Activated CD4-positive, alpha-beta memory T cell treated with anti-CD3 and anti-CD28 coated beads, Interleukin-2, amount 10 ng/mL, durations not matched to agents 7 days and 5 days (primary cell): Measurements from ENCODE around the gene GAS7. TPM values are rescaled to one million over a fixed set of nuclear protein-coding genes. Genes with fewer than 3 reads are reported as not detected.
"Not testable (repeated sequence)": the region's sequence is repeated elsewhere in the genome, so short reads cannot be mapped to it uniquely, and the experiment has no call there.

ENCODE experiments used
- CTCF ChIA-PET: fragments of 350-600 bp; sonication (Branson Sonifier 250); formaldehyde crosslinking; loops from one replicate; lab custom pipeline; 2021; ENCODE audit warnings: antibody characterized with exemption, inconsistent platforms; lab: Charles Lee
- POLR2A ChIA-PET: fragments of 350-600 bp; sonication (Branson Sonifier 250); formaldehyde crosslinking; loops from one replicate; lab custom pipeline; 2021; ENCODE audit warnings: antibody characterized with exemption; lab: Charles Lee
- DNase-seq: peaks from one replicate; pipeline ENCODE4 v3.0.0-alpha.2; 2020
- H3K27ac Mint-ChIP-seq: one replicate; pipeline ENCODE4 v1.8.0; 2021; ENCODE audit warnings: mild to moderate bottlenecking, mixed read lengths
- H3K27me3 Mint-ChIP-seq: one replicate; pipeline ENCODE4 v1.8.0; 2021; ENCODE audit warnings: mixed read lengths
- H3K36me3 Mint-ChIP-seq: one replicate; pipeline ENCODE4 v1.8.0; 2021; ENCODE audit warnings: low read depth, mixed read lengths
- H3K4me1 Mint-ChIP-seq: one replicate; pipeline ENCODE4 v1.8.0; 2021; ENCODE audit warnings: mixed read lengths
- H3K4me3 Mint-ChIP-seq: one replicate; pipeline ENCODE4 v1.8.0; 2021; ENCODE audit warnings: mild to moderate bottlenecking, mixed read lengths
- H3K9me3 Mint-ChIP-seq: one replicate; pipeline ENCODE4 v1.8.0; 2021; ENCODE audit warnings: mixed read lengths
- total RNA-seq, 2 experiments: library from RNA; stranded (reverse); gene quantifications; one replicate each; pipeline ENCODE4 v1.2.3, GENCODE V29; 2021

Gene GAS7
- total RNA-seq, 2 experiments from 2014 or later = 0.23 to 0.35 TPM

GRCh38 chr17:10096596-10096995 lies 101.8 kb downstream of the GAS7 start:
- Mint-ChIP-seq H3K27ac (no peak overlapping the region), H3K9me3 (no peaks in the 10 kb centered on the region), H3K4me1 (no peaks in the 10 kb centered on the region), H3K27me3 (no peaks in the 10 kb centered on the region), H3K36me3 (no peaks in the 10 kb centered on the region), H3K4me3 (no peak overlapping the region)
- no peak for DNase-seq
- CTCF ChIA-PET = no interaction called here
- POLR2A ChIA-PET = no interaction called here

DNA sequence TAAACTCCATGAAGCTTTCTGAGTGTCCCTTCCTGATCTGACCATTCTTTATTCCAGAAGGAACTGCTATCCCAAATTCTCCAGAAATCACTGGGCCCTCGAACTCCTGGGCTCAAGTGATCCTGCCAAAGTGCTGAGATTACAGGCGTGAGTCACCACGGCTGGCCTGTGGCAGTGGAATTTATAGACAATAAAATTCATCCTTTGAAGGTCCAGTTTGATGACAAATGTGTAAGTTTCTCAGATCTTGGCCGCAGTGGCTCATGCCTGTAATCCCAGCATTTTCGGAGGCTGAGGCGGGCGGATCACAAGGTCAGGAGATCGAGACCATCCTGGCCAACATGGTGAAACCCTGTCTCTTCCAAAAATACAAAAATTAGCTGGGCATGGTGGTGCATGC lies 103.1 kb downstream of the GAS7 start:
- H3K27me3 Mint-ChIP-seq, H3K27ac Mint-ChIP-seq, DNase-seq, H3K4me1 Mint-ChIP-seq, CTCF ChIA-PET, H3K9me3 Mint-ChIP-seq, H3K36me3 Mint-ChIP-seq, H3K4me3 Mint-ChIP-seq, POLR2A ChIA-PET: not testable (repeated sequence)

GRCh38 chr17:10094797-10095196 lies 103.6 kb downstream of the GAS7 start:
- Mint-ChIP-seq H3K27me3 (no peaks in the 10 kb centered on the region), H3K27ac (no peak overlapping the region), H3K9me3 (no peaks in the 10 kb centered on the region), H3K4me3 (no peak overlapping the region), H3K36me3 (no peaks in the 10 kb centered on the region), H3K4me1 (no peaks in the 10 kb centered on the region)
- ChIA-PET CTCF (no interaction called here), POLR2A (no interaction called here)
- DNase-seq = no peak

DNA sequence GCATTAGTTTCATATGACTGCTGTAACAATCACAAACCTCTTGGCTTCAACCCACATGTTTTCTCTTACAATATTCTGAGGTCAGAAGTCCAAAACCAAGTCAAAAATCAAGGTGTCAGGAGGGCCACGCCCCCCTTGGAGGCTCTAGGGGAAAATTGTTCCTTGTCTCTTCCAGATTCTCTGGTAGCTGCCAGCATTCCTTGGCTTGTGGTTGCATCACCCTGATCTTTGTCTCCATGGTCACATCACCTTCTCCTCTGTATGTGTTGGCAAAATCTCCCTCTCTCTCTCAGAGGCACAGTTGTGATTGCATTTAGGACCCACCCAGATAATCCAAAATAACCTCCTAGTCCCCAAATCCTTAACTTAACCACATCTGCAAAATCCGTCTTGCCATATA lies 105.8 kb downstream of the GAS7 start:
- Mint-ChIP-seq H3K4me1 (no peaks in the 10 kb centered on the region), H3K27me3 (no peaks in the 10 kb centered on the region), H3K27ac (no peak overlapping the region), H3K36me3 (no peaks in the 10 kb centered on the region), H3K9me3 (no peaks in the 10 kb centered on the region), H3K4me3 (no peak overlapping the region)
- ChIA-PET POLR2A (no interaction called here), CTCF (no interaction called here)
- DNase-seq = no peak

DNA sequence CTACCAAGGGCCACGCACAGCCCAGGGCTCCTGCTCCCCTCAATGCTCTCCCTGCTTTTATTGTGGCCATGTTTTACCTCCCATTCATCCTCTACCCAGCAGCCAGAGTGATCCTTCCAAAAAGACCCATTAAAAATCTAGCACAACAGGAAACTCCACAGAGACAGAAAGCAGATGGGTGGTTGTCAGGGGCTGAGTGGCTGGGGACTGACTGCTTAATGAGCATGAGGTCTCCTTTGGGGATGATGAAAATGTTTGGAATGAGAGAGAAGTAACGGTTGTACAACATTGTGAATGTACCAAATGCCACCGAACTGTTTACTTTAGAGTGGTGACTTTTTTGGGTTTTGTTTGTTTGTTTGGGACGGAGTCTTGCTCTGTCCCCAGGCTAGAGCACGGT lies 107.4 kb downstream of the GAS7 start:
- Mint-ChIP-seq H3K9me3 (no peaks in the 10 kb centered on the region), H3K4me3 (no peak overlapping the region), H3K36me3 (no peaks in the 10 kb centered on the region), H3K27me3 (no peaks in the 10 kb centered on the region), H3K4me1 (no peaks in the 10 kb centered on the region), H3K27ac (no peak overlapping the region)
- POLR2A ChIA-PET = no interaction called here
- no peak for DNase-seq
- CTCF ChIA-PET = no interaction called here

DNA sequence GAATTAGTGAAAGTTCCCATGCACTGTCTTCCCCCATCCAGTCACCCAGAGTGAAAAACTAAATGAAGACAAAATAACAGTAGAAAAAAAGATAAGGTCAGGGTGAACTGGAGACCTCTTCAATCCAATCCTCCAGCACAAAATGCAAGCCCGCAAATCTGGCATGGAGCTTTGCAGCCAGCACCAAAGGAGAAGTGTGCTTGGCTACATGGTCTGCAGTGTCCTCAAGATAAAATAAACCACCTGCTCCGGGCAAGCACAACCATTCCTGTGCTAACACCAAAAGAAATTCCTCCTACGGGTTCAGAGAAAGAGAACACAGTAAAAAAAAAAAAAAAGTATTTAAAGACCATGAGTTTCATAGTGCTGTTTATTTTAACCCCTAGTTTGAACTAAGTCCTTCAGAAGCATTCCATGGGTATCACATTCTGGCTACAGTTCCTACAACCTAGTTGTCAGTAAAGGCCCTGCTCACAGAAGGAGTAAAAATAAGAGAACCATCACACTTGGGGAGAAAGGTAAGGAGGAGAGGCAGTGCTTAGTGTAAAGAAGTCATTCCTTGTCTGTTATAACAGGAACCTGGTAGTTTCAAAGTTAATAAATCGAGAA lies 109.1 kb downstream of the GAS7 start:
- no peaks in the 10 kb centered on the region for H3K4me1 Mint-ChIP-seq
- POLR2A ChIA-PET = no interaction called here
- CTCF ChIA-PET = no interaction called here
- no peaks in the 10 kb centered on the region for H3K9me3 Mint-ChIP-seq
- H3K36me3 Mint-ChIP-seq = no peaks in the 10 kb centered on the region
- H3K27ac Mint-ChIP-seq = no peak overlapping the region
- DNase-seq = no peak
- H3K27me3 Mint-ChIP-seq = no peaks in the 10 kb centered on the region
- no peak overlapping the region for H3K4me3 Mint-ChIP-seq

DNA sequence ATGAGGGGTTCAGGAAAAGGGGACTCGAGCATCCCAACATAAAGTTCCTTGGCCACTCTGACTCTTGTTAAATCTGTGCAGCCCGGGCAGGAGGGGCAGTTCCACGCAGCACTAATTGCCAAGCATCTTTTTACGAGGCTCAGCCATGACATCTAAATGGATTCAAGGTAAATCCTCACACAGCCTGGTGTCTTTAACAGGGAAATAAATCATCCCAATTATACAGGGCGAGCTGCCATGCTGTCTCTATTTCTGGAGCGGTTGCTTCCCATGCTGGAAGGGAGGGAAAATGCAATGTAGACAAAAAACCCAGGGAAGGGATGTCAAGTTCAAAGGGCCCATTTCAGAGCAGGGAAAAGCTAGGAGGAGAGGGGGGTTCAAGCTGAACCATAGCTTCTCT lies 110.0 kb downstream of the GAS7 start:
- ChIA-PET POLR2A (no interaction called here), CTCF (no interaction called here)
- H3K36me3 Mint-ChIP-seq = no peaks in the 10 kb centered on the region
- H3K4me1 Mint-ChIP-seq = no peaks in the 10 kb centered on the region
- H3K27me3 Mint-ChIP-seq = no peaks in the 10 kb centered on the region
- H3K9me3 Mint-ChIP-seq = no peaks in the 10 kb centered on the region
- H3K27ac Mint-ChIP-seq = no peak overlapping the region
- H3K4me3 Mint-ChIP-seq = no peak overlapping the region
- DNase-seq = no peak

DNA sequence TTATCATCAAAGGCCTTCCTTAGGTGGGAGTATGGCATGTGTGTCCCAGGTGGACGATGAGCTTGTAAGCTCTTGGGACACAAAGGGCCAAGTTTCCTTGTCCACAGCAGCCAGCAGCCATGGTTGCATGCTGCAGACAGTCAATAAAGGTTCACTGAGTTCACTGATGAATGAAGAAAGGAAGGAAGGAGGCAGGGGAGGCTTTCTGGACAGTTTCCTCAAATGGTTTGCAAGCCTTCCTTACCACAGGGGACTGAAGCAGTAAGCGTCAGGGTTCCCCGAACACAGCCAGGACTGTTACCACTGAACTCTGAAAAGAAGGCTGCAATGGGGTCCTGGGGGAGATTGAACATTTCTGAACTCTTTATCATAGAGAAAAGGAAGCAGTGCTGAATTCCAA lies 111.1 kb downstream of the GAS7 start:
- no peak for DNase-seq
- ChIA-PET CTCF (no interaction called here), POLR2A (no interaction called here)
- no peaks in the 10 kb centered on the region for H3K36me3 Mint-ChIP-seq
- no peak overlapping the region for H3K27ac Mint-ChIP-seq
- H3K4me3 Mint-ChIP-seq = no peak overlapping the region
- H3K9me3 Mint-ChIP-seq = no peaks in the 10 kb centered on the region
- H3K4me1 Mint-ChIP-seq = no peaks in the 10 kb centered on the region
- H3K27me3 Mint-ChIP-seq = no peaks in the 10 kb centered on the region

- Mint-ChIP-seq H3K9me3 (peaks cover 6% of the 10 kb centered on the region), H3K4me1 (peaks cover 9% of the 10 kb centered on the region), H3K27me3 (no peaks in the 10 kb centered on the region), H3K4me3 (no peak overlapping the region), H3K27ac (no peak overlapping the region), H3K36me3 (no peaks in the 10 kb centered on the region)
- CTCF ChIA-PET = no interaction called here
- DNase-seq = no peak
- POLR2A ChIA-PET = no interaction called here
Measured at GRCh38 chr17:10083864-10084263, 114.5 kb downstream of the GAS7 start.

DNA sequence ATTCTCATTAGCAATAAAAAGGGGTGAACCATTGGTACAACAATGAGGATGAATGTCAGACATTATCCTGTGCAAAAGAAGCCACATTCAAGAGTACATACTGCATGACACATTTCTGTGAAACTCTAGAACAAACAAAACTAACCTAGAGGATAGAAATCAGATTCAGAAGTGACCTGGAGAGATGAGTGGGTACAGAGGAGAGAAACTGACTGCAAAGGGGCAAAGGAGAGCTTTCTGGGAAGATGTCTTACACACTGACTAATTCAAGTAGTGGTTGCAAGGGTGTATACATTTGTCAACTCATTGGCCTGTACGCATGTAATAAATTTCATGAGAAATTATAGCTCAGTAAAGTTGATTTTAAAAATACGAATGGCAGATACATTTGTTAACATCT lies 115.6 kb downstream of the GAS7 start:
- POLR2A ChIA-PET = no interaction called here
- no peaks in the 10 kb centered on the region for H3K36me3 Mint-ChIP-seq
- CTCF ChIA-PET = no interaction called here

GRCh38 chr17:10081571-10082169 lies 116.7 kb downstream of the GAS7 start:
- H3K36me3 Mint-ChIP-seq = no peaks in the 10 kb centered on the region
- DNase-seq = no peak
- H3K4me3 Mint-ChIP-seq = no peak overlapping the region
- H3K9me3 Mint-ChIP-seq = peaks cover 6% of the 10 kb centered on the region
- no peak overlapping the region for H3K27ac Mint-ChIP-seq
- H3K27me3 Mint-ChIP-seq = no peaks in the 10 kb centered on the region
- peaks cover 13% of the 10 kb centered on the region for H3K4me1 Mint-ChIP-seq
- ChIA-PET CTCF (no interaction called here), POLR2A (no interaction called here)

More for the DNA sequence above, 115.6 kb downstream of the GAS7 start:
- DNase-seq = no peak
- Mint-ChIP-seq H3K9me3 (peaks cover 6% of the 10 kb centered on the region), H3K4me1 (peaks cover 9% of the 10 kb centered on the region), H3K4me3 (no peak overlapping the region), H3K27me3 (no peaks in the 10 kb centered on the region), H3K27ac (no peak overlapping the region)

GRCh38 chr17:10077561-10078299 lies 120.7 kb downstream of the GAS7 start:
- peaks cover 6% of the 10 kb centered on the region for H3K9me3 Mint-ChIP-seq
- CTCF ChIA-PET = no interaction called here

GRCh38 chr17:10075919-10076318 lies 122.5 kb downstream of the GAS7 start:
- no peak overlapping the region for H3K27ac Mint-ChIP-seq
- H3K4me3 Mint-ChIP-seq = no peak overlapping the region
- POLR2A ChIA-PET = no interaction called here
- no peak for DNase-seq
- CTCF ChIA-PET = no interaction called here
- H3K4me1 Mint-ChIP-seq = peaks cover 8% of the 10 kb centered on the region
- H3K27me3 Mint-ChIP-seq = no peaks in the 10 kb centered on the region
- H3K9me3 Mint-ChIP-seq = peaks cover 6% of the 10 kb centered on the region
- no peaks in the 10 kb centered on the region for H3K36me3 Mint-ChIP-seq

More at GRCh38 chr17:10077561-10078299, 120.7 kb downstream of the GAS7 start:
- no peak for DNase-seq
- Mint-ChIP-seq H3K4me3 (no peak overlapping the region), H3K27ac (no peak overlapping the region), H3K27me3 (no peaks in the 10 kb centered on the region), H3K4me1 (peaks cover 13% of the 10 kb centered on the region), H3K36me3 (no peaks in the 10 kb centered on the region)
- POLR2A ChIA-PET = no interaction called here

DNA sequence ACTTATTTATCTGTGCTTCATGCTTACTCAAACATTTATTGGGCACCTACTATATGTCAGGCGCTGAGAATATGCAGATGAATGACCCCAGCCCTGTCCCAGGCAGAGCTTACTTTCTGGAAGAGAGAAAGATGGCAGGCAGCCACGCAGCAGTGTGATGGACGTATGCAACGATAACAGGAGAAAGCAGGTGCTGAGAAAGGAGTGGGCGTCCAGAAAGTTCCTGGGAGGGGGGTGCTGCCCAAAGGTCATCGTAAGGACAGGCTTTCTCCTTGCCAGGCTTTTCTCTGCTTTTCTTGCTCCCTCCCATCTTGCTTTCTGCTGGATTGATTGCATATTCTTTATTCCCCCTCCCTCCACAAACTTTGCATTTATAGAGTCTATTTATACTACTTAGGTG lies 124.5 kb downstream of the GAS7 start:
- no peak overlapping the region for H3K4me3 Mint-ChIP-seq
- no peaks in the 10 kb centered on the region for H3K9me3 Mint-ChIP-seq
- H3K27me3 Mint-ChIP-seq = no peaks in the 10 kb centered on the region
- DNase-seq = no peak
- H3K27ac Mint-ChIP-seq = no peak overlapping the region
- ChIA-PET POLR2A (no interaction called here), CTCF (no interaction called here)
- peaks cover 4% of the 10 kb centered on the region for H3K4me1 Mint-ChIP-seq
- H3K36me3 Mint-ChIP-seq = no peaks in the 10 kb centered on the region
